Thyroid gland (tissue), 4 donors: ENCODE data around the gene ZNF80. TPM values are rescaled to one million over a fixed set of nuclear protein-coding genes. Genes with fewer than 3 reads are reported as not detected.

Experiments used
- DNase-seq, 2 donors: peaks; one replicate each; pipeline ENCODE4 v3.0.0-alpha.2; 2019
- H3K27ac ChIP-seq, 3 donors: fragments of 200-600 bp; sonication (generic); 1 replicate in 2 of 3; 2 replicates in 1 of 3; pipeline ENCODE4 v1.5.1; 2016 to 2019; ENCODE audit warnings: mild to moderate bottlenecking in 1 of 3, moderate library complexity in 1 of 3
- H3K27me3 ChIP-seq: fragments of 200-600 bp; sonication (generic); one replicate; pipeline ENCODE4 v1.5.1; 2019
- H3K36me3 ChIP-seq, 2 donors: fragments of 200-600 bp; sonication (generic); one replicate each; pipeline ENCODE4 v1.5.1; 2016 to 2019
- H3K4me1 ChIP-seq, 2 donors: fragments of 200-600 bp; sonication (generic); one replicate each; pipeline ENCODE4 v1.5.1; 2017 to 2019
- H3K4me3 ChIP-seq, 3 donors: fragments of 200-600 bp; sonication (generic); replicated peaks in 1 of 3; 1 replicate in 2 of 3; 2 replicates in 1 of 3; pipeline ENCODE4 v1.5.1; 2016; ENCODE audit warnings: mild to moderate bottlenecking in 1 of 3
- H3K9me3 ChIP-seq: fragments of 200-600 bp; sonication (generic); one replicate; pipeline ENCODE4 v1.5.1; 2017
- POLR2A ChIP-seq, 2 donors: fragments of 450-650 bp; IDR thresholded peaks; one replicate each; pipeline ENCODE4 v1.6.1; 2017; ENCODE audit warnings: antibody characterized with exemption in 2 of 2, mild to moderate bottlenecking in 2 of 2, moderate library complexity in 1 of 2
- WGBS, 2 donors: methylation state at CpG; one replicate each; pipeline ENCODE4 v1.1.5; 2017; 5-methylcytosine and 5-hydroxymethylcytosine counted together
- intact Hi-C: fragments of 100-400 bp; cut with DNase I; formaldehyde crosslinking; loops from one replicate; pipeline ENCODE4 v1.15.1; 2023
- total RNA-seq, 4 donors: library from RNA; depleted of rRNA; stranded (reverse); fragments of >200 nt; gene quantifications; one replicate each; pipeline ENCODE4 v1.2.3, GENCODE V29; 2016
- TF ChIP-seq, protein P1 (sequence below), 6 experiments: fragments of 200-600 bp in 3 of 6; fragments of 450-650 bp in 3 of 6; sonication (generic) in 3 of 6; IDR thresholded peaks; one replicate each; pipeline ENCODE4 v1.5.1; 2016 to 2019; ENCODE audit warnings: antibody characterized with exemption in 6 of 6, mild to moderate bottlenecking in 2 of 6, inconsistent platforms in 1 of 6, moderate library complexity in 1 of 6

The ZNF80 gene
- total RNA-seq, 4 donors from 2014 or later, result not detected

GRCh38 chr3:114207768-114208167 lies 29.6 kb downstream of the ZNF80 start:
- Histone ChIP-seq H3K27me3 (no peaks in the 10 kb centered on the region), H3K4me1 (peaks cover under 1 to 2% of the 10 kb centered on the region in 2 donors), H3K36me3 (no peaks in the 10 kb centered on the region), H3K27ac (no peak overlapping the region), H3K4me3 (no peak overlapping the region), H3K9me3 (no peaks in the 10 kb centered on the region)
- TF ChIP-seq, protein P1, sequence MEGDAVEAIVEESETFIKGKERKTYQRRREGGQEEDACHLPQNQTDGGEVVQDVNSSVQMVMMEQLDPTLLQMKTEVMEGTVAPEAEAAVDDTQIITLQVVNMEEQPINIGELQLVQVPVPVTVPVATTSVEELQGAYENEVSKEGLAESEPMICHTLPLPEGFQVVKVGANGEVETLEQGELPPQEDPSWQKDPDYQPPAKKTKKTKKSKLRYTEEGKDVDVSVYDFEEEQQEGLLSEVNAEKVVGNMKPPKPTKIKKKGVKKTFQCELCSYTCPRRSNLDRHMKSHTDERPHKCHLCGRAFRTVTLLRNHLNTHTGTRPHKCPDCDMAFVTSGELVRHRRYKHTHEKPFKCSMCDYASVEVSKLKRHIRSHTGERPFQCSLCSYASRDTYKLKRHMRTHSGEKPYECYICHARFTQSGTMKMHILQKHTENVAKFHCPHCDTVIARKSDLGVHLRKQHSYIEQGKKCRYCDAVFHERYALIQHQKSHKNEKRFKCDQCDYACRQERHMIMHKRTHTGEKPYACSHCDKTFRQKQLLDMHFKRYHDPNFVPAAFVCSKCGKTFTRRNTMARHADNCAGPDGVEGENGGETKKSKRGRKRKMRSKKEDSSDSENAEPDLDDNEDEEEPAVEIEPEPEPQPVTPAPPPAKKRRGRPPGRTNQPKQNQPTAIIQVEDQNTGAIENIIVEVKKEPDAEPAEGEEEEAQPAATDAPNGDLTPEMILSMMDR (IDR thresholded peaks at IDR 0.05), result no peak
- TF ChIP-seq POLR2A (IDR thresholded peaks at IDR 0.05), result no peak
- 84 to 85% methylated on average over 4 of the region's 4 CpGs for WGBS, 2 donors
- no peak for DNase-seq
- intact Hi-C loops, result no loop called here

GRCh38 chr3:114206342-114206741 lies 31.0 kb downstream of the ZNF80 start:
- intact Hi-C loops, result no loop called here
- no peaks in the 10 kb centered on the region for H3K36me3 ChIP-seq
- no peak for DNase-seq
- H3K27ac ChIP-seq, result no peak overlapping the region
- H3K4me1 ChIP-seq, result no peaks in the 10 kb centered on the region
- H3K27me3 ChIP-seq, result no peaks in the 10 kb centered on the region
- no peaks in the 10 kb centered on the region for H3K9me3 ChIP-seq
- WGBS, 2 donors, result 92 to 95% methylated on average over 3 of the region's 3 CpGs
- no peak overlapping the region for H3K4me3 ChIP-seq
- TF ChIP-seq, protein P1 (IDR thresholded peaks at IDR 0.05), result no peak
- no peak for TF ChIP-seq POLR2A (IDR thresholded peaks at IDR 0.05)

- TF ChIP-seq, protein P1 (IDR thresholded peaks at IDR 0.05), result no peak
- TF ChIP-seq POLR2A (IDR thresholded peaks at IDR 0.05), result no peak
- no peaks in the 10 kb centered on the region for H3K36me3 ChIP-seq
- intact Hi-C loops, result no loop called here
- no peak overlapping the region for H3K4me3 ChIP-seq
- no peak overlapping the region for H3K27ac ChIP-seq
- no peak for DNase-seq
- 84 to 86% methylated on average over 2 of the region's 2 CpGs for WGBS, 2 donors
- H3K9me3 ChIP-seq, result no peaks in the 10 kb centered on the region
- H3K27me3 ChIP-seq, result no peaks in the 10 kb centered on the region
- H3K4me1 ChIP-seq, result no peaks in the 10 kb centered on the region
Measured at GRCh38 chr3:114205541-114205940, 31.8 kb downstream of the ZNF80 start.

- no peak overlapping the region for H3K27ac ChIP-seq
- H3K27me3 ChIP-seq, result no peaks in the 10 kb centered on the region
- DNase-seq, result no peak
- no peaks in the 10 kb centered on the region for H3K36me3 ChIP-seq
- WGBS, 2 donors, result 65 to 67% methylated on average over 1 of the region's 1 CpG
- no peaks in the 10 kb centered on the region for H3K9me3 ChIP-seq
- H3K4me3 ChIP-seq, result no peak overlapping the region
- TF ChIP-seq, protein P1 (IDR thresholded peaks at IDR 0.05), result no peak
- TF ChIP-seq POLR2A (IDR thresholded peaks at IDR 0.05), result no peak
- no peaks in the 10 kb centered on the region for H3K4me1 ChIP-seq
- intact Hi-C loops, result no loop called here
Measured at GRCh38 chr3:114194750-114195149, 42.6 kb downstream of the ZNF80 start.

- H3K27ac ChIP-seq, result no peak overlapping the region
- DNase-seq, result no peak
- intact Hi-C loops, result no loop called here
- H3K27me3 ChIP-seq, result no peaks in the 10 kb centered on the region
- H3K4me1 ChIP-seq, result no peaks in the 10 kb centered on the region
- H3K9me3 ChIP-seq, result no peaks in the 10 kb centered on the region
- H3K36me3 ChIP-seq, result no peaks in the 10 kb centered on the region
- H3K4me3 ChIP-seq, result no peak overlapping the region
- TF ChIP-seq, protein P1 (IDR thresholded peaks at IDR 0.05), result no peak
- TF ChIP-seq POLR2A (IDR thresholded peaks at IDR 0.05), result no peak
Measured at GRCh38 chr3:114192136-114192535, 45.2 kb downstream of the ZNF80 start.
